ENCODE results near the gene MOB3B.
A peak's percentile ranks its signal among the peaks of the same experiment; 100 is the strongest.

The MOB3B gene

GRCh38 chr9:27529316-27530278, at the start of gene MOB3B:
Gene MOB3B, minus strand, starts transcription at chr9:27529814. Its CDS starts 74,264 bp downstream, at chr9:27455550.
- DNase-seq (ENCODE audit: low read depth): peak; percentile 61

- DNase-seq (ENCODE audit: low read depth): peak; percentile 98
These were observed 44.3 kb upstream of the MOB3B start for GRCh38 chr9:27573634-27574590.

- DNase-seq (ENCODE audit: low read depth): peak; percentile 89
These were observed 43.5 kb upstream of the MOB3B start, which contains the start of gene C9orf72 for GRCh38 chr9:27572918-27573633. Gene C9orf72, minus strand, starts transcription at chr9:27573481. Its CDS starts 6,361 bp downstream, at chr9:27567120.

GRCh38 chr9:27572566-27572917, 42.9 kb upstream of the MOB3B start:
- DNase-seq (ENCODE audit: low read depth): peak; percentile 55

GRCh38 chr9:27572061-27572460, 42.4 kb upstream of the MOB3B start:
- no peak for DNase-seq (ENCODE audit: low read depth)

GRCh38 chr9:27571011-27571410, 41.4 kb upstream of the MOB3B start:
- DNase-seq (ENCODE audit: low read depth): no peak

- DNase-seq (ENCODE audit: low read depth): no peak
These were observed 39.8 kb upstream of the MOB3B start for GRCh38 chr9:27569406-27569805.

- no peak for DNase-seq (ENCODE audit: low read depth)
These were observed 36.5 kb upstream of the MOB3B start for GRCh38 chr9:27566118-27566517.

- DNase-seq (ENCODE audit: low read depth): no peak
These were observed 36.1 kb upstream of the MOB3B start for GRCh38 chr9:27565696-27566095.

GRCh38 chr9:27564670-27565069, 35.1 kb upstream of the MOB3B start:
- no peak for DNase-seq (ENCODE audit: low read depth)

GRCh38 chr9:27563738-27564430, 34.3 kb upstream of the MOB3B start:
- no peak for DNase-seq (ENCODE audit: low read depth)

GRCh38 chr9:27561685-27562084, 32.1 kb upstream of the MOB3B start:
- no peak for DNase-seq (ENCODE audit: low read depth)

GRCh38 chr9:27560457-27560856, 30.8 kb upstream of the MOB3B start:
- no peak for DNase-seq (ENCODE audit: low read depth)

GRCh38 chr9:27558307-27558706, 28.7 kb upstream of the MOB3B start:
- no peak for DNase-seq (ENCODE audit: low read depth)

GRCh38 chr9:27556470-27556869, 26.9 kb upstream of the MOB3B start:
- DNase-seq (ENCODE audit: low read depth): no peak

- DNase-seq (ENCODE audit: low read depth): no peak
These were observed 25.1 kb upstream of the MOB3B start for GRCh38 chr9:27554712-27555111.

GRCh38 chr9:27549196-27549755, 19.7 kb upstream of the MOB3B start:
- DNase-seq (ENCODE audit: low read depth): no peak

- no peak for DNase-seq (ENCODE audit: low read depth)
These were observed 18.6 kb upstream of the MOB3B start for GRCh38 chr9:27548055-27548741.

GRCh38 chr9:27545471-27545870, 15.9 kb upstream of the MOB3B start:
- DNase-seq (ENCODE audit: low read depth): no peak

GRCh38 chr9:27542508-27542907, 12.9 kb upstream of the MOB3B start:
- DNase-seq (ENCODE audit: low read depth): no peak
